ENCODE data around the gene CCNG2. TPM values are rescaled to one million over a fixed set of nuclear protein-coding genes. Genes with fewer than 3 reads are reported as not detected.

CCNG2 gene
- total RNA-seq, 2 donors from 2014 or later, result 13.5 to 13.7 TPM

DNA sequence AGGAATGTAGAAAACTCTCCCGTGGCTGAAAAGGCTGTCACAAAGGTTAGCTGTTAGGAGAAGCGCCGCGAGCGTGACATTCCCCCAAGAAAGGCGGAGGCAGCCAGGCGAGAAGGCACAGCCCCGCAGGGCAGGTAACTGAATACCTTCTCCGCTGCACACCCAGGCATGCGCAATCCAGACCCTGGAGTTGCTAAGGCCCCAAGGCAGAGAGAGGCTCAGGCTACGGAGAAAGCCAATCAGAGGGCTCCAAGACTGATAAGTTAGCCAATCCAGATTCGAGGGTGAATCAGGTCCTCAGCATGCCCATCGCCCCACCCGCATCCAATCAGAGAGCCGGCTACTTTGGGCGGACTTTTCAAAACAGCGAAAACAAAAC is 485 bp upstream of the CCNG2 start:
- DNase-seq, result peak; percentile 96 to 99 (median 98)
- Histone ChIP-seq H3K4me1 (peaks cover 21% of the 10 kb centered on the region), H3K36me3 (replicated peaks in 1 of 2; ENCODE audit: insufficient read depth in 1 of 2, low read depth in 2 of 2) (no peaks in the 10 kb centered on the region), H3K4me3 (peak overlapping the region; percentile 59 to 94), H3K27ac (peak overlapping the region; percentile 75 to 95 (median 80)), H3K27me3 (no peaks in the 10 kb centered on the region), H3K9me3 (no peaks in the 10 kb centered on the region)
- peak; percentile 96 for ATAC-seq
- intact Hi-C loops (cut with DNase I), result no loop called here
- WGBS, 2 donors, result 0 to 1% methylated on average over 17 of the region's 17 CpGs
- TF ChIP-seq, protein P1, sequence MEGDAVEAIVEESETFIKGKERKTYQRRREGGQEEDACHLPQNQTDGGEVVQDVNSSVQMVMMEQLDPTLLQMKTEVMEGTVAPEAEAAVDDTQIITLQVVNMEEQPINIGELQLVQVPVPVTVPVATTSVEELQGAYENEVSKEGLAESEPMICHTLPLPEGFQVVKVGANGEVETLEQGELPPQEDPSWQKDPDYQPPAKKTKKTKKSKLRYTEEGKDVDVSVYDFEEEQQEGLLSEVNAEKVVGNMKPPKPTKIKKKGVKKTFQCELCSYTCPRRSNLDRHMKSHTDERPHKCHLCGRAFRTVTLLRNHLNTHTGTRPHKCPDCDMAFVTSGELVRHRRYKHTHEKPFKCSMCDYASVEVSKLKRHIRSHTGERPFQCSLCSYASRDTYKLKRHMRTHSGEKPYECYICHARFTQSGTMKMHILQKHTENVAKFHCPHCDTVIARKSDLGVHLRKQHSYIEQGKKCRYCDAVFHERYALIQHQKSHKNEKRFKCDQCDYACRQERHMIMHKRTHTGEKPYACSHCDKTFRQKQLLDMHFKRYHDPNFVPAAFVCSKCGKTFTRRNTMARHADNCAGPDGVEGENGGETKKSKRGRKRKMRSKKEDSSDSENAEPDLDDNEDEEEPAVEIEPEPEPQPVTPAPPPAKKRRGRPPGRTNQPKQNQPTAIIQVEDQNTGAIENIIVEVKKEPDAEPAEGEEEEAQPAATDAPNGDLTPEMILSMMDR (IDR thresholded peaks at IDR 0.05), result no peak
- TF ChIP-seq POLR2A (IDR thresholded peaks at IDR 0.05), result peak; percentile 60 to 86 (median 84)

DNA sequence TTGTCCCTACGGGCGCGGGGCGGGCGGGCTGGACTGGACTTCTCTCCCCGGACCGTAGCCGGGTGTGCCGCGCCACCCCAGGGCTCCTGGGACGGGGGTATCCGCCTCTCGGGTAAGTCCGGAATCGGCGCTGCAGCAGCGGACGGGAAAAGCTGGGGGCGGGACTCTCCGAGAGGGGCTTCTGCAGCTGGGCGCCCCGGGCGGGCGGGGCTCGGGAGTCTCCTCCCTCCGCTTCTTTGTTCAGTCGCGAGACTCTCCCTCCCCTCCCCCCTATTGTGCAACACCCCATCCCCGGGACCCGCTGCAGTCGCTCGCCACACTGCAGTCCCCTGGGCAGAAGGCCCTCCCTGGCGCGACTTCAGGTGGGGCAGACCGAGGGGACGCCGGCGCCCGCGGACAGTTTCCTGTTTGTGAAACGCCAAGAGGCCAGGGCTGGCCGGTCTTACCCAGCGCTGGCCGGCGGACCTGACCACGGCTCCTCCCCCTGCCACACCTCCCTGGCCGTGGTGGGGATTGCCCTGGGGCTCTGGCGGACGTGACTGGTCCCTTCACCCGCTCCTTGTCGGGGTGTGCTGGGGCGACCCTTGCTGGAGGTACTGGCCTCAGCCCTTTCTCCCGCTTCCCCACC is 966 bp downstream of the CCNG2 start:
- peaks cover 21% of the 10 kb centered on the region for H3K4me1 ChIP-seq
- 1 to 5% methylated on average over 7 to 38 of the region's 53 CpGs for WGBS, 2 donors

DNA sequence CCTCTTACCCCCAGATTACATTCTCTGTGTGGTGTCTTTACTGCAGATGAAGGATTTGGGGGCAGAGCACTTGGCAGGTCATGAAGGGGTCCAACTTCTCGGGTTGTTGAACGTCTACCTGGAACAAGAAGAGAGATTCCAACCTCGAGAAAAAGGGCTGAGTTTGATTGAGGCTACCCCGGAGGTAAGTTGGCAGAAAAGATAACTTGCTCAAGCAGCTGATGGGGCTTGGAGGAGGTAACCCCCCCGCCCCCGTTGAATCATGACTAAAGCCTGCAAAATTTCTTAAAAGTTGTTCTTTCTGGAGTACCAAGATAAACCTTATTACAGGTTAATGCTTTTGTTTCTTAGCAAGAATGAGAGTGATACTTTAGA is 1.5 kb downstream of the CCNG2 start:
- H3K27ac ChIP-seq, result peak overlapping the region; percentile 75 to 95 (median 80)
- intact Hi-C loops (cut with DNase I), result no loop called here
- peak overlapping the region; percentile 59 to 94 for H3K4me3 ChIP-seq
- ATAC-seq (no peak), DNase-seq (no peak)
- H3K27me3 ChIP-seq, result no peaks in the 10 kb centered on the region
- peaks cover 21% of the 10 kb centered on the region for H3K4me1 ChIP-seq
- 6 to 13% methylated on average over 6 of the region's 6 CpGs for WGBS, 2 donors
- TF ChIP-seq POLR2A (IDR thresholded peaks at IDR 0.05), result no peak
- TF ChIP-seq, protein P1 (IDR thresholded peaks at IDR 0.05), result no peak
- no peaks in the 10 kb centered on the region for H3K9me3 ChIP-seq
- peaks cover 4 to 5% of the 10 kb centered on the region in 2 donors for H3K36me3 ChIP-seq (replicated peaks in 1 of 2; ENCODE audit: insufficient read depth in 1 of 2, low read depth in 2 of 2)

More for the DNA sequence above, 966 bp downstream of the CCNG2 start:
- H3K9me3 ChIP-seq, result no peaks in the 10 kb centered on the region
- H3K4me3 ChIP-seq, result peak overlapping the region; percentile 59 to 94
- intact Hi-C loops (cut with DNase I), result no loop called here
- peak overlapping the region; percentile 75 to 95 (median 80) for H3K27ac ChIP-seq
- H3K36me3 ChIP-seq (replicated peaks in 1 of 2; ENCODE audit: insufficient read depth in 1 of 2, low read depth in 2 of 2), result peaks cover 4 to 5% of the 10 kb centered on the region in 2 donors
- DNase-seq (peak; percentile 77 to 89 (median 85)), ATAC-seq (peak; percentile 49)
- H3K27me3 ChIP-seq, result no peaks in the 10 kb centered on the region
- TF ChIP-seq, protein P1 (IDR thresholded peaks at IDR 0.05), result peak in 4 of 7 experiments; percentile 11 to 39 (median 22)
- peak; percentile 5 to 52 (median 46) for TF ChIP-seq POLR2A (IDR thresholded peaks at IDR 0.05)

DNA sequence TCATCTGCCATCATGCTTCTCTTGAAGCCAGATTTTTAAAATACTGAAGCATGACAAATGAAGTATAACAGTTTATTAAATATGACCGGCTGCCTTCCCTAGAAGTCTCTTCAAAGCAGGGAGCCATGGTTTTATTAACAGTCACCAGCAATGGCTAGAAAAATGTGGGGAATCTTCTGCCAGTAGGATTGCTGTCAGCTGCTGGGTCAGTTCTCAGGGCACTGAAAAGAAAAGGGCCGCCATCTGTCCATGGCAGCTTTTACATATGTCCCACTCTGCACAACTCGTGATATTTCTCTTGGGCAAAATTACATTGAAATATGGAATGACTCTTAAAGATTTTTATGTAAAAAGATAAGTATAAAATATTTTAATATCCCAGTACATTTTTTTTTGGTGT is 2.8 kb downstream of the CCNG2 start:
- Histone ChIP-seq H3K27me3 (no peaks in the 10 kb centered on the region), H3K36me3 (replicated peaks in 1 of 2; ENCODE audit: insufficient read depth in 1 of 2, low read depth in 2 of 2) (peaks cover 5 to 10% of the 10 kb centered on the region in 2 donors), H3K4me3 (no peak overlapping the region), H3K9me3 (no peaks in the 10 kb centered on the region), H3K4me1 (peaks cover 21% of the 10 kb centered on the region), H3K27ac (no peak overlapping the region)
- WGBS, 2 donors, result 77 to 86% methylated on average over 3 of the region's 3 CpGs
- ATAC-seq (no peak), DNase-seq (no peak)
- TF ChIP-seq, protein P1 (IDR thresholded peaks at IDR 0.05), result no peak
- no peak for TF ChIP-seq POLR2A (IDR thresholded peaks at IDR 0.05)
- intact Hi-C loops (cut with DNase I), result no loop called here

DNA sequence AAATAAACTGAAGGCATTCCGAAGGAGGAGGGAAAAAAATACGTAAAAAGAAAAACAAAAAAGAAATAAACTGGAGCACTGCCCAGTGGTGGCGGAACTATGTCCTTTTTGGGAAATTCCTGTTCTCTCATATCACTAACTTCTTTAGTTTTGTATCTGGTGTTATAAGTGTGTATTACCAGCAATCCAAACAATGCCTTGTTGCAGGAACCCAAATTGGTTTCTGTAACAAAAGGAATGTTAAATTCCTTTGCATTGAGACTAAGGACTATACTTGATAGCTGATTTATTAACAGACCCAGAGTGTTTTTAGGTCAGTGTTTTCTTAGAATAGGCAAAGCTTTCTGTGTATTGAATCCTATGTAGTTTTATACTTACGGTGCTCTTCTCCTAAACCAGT is 6.6 kb downstream of the CCNG2 start:
- Histone ChIP-seq H3K27me3 (no peaks in the 10 kb centered on the region), H3K4me1 (peaks cover 9% of the 10 kb centered on the region), H3K27ac (no peak overlapping the region), H3K4me3 (no peak overlapping the region), H3K36me3 (replicated peaks in 1 of 2; ENCODE audit: insufficient read depth in 1 of 2, low read depth in 2 of 2) (peaks cover 5 to 20% of the 10 kb centered on the region in 2 donors), H3K9me3 (no peaks in the 10 kb centered on the region)
- DNase-seq (no peak), ATAC-seq (no peak)
- TF ChIP-seq, protein P1 (IDR thresholded peaks at IDR 0.05), result no peak
- TF ChIP-seq POLR2A (IDR thresholded peaks at IDR 0.05), result no peak
- intact Hi-C loops (cut with DNase I), result no loop called here
- WGBS, 2 donors, result 68 to 80% methylated on average over 4 of the region's 4 CpGs
